ENCODE measurements around the gene ITIH5.

The ITIH5 gene

GRCh38 chr10:7545792-7546191 lies 121.0 kb downstream of the ITIH5 start:
- DNase-seq: no peak

- no peak for DNase-seq
Measured at GRCh38 chr10:7545261-7545660, 121.5 kb downstream of the ITIH5 start.

DNA sequence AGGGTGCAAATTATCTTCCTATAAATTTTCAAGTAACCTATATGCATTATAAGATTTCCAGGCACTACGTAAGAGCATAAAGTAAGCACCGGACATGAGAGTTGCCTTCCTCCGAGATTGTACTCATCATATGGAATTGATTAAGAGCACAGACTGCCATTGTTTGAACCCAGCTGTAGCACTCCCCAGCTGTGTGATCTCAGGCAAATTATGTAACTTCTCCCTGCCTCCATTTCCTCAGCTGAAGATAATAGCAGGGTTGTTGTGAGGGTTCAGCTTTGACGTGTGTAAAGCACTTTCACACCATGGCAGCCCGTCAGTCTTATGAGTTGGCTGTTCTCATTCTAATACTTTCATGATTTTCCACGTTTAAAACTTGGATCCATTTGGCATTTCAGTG lies 122.6 kb downstream of the ITIH5 start:
- no peak for DNase-seq

- DNase-seq: no peak
Measured at GRCh38 chr10:7542189-7542914, 124.4 kb downstream of the ITIH5 start.

DNA sequence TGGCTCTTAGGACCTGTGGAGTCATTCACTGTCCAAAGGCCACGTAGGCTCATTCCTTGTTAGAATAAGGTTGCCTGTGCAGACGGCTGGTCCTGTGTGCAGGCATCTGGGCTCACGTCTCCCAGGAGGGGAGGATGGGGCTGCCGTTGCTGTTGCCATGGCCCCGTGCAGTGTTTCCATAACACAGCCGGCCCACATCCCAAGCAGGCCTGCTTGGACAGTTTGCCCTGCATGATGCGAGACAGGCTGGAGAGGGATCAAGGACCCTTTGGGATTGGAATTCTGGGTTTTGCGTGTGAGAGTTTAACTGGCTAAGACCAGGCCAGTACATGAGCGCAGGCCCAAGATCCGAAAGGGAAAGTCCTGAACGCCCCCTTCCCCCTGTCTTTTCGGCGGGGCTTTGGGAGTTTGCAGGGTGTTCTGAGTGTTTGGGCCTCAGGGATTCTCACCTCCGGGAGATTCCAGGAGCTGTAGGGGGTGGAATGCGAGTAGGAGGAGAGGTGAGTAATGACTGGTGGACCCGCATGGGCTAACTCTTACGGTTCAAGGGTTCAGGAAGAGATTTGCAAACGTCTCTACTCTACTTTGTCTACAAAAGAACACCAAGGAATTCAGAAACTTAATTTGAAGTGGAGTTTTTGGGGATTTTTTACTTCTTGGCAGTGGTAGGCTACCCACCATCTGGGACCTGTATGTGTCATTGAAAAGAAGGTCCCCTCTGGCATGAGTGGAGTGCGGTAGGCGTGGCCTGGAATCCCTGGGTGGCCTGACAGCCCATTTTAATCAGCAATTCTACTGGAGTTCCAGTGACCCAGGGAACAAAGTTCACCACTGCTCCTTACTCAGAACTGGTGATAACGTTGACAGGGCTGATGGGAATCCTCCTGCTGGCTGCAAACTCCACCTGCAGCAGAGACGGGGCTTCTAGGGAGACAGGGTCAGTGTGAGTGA lies 125.4 kb downstream of the ITIH5 start:
- DNase-seq: no peak

DNA sequence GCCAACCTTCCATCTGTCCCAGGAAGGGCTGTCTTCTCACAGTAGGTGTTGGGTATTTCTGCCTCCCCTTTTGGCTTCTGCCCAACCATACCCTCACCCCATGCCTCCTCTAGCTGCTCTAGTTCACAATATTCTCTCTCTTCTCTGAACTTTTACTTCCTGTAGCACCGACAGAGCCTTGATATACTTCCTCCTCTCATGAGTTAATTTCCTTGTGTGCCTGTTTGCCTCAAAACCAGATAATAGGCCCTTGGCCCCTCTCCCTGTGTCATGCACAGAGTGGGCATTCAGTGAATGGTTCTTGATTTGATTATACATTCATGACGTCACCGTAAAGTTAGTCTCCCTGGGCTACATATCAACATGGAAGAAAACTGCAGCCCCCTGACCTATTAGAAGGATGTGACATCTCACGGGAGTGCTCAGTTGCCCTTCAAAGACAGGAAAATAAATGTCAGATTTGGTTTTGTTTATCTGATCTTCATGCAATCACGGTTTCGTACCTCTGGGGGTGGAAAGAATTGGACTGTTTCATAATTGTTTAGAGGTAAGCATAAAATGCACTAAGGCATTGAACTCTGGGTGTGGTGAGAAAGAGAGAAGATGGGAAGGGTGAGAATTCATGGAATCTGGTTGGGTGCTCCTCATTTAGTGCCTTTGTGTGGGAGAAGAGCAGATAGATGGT lies 127.7 kb downstream of the ITIH5 start:
- DNase-seq: no peak

DNA sequence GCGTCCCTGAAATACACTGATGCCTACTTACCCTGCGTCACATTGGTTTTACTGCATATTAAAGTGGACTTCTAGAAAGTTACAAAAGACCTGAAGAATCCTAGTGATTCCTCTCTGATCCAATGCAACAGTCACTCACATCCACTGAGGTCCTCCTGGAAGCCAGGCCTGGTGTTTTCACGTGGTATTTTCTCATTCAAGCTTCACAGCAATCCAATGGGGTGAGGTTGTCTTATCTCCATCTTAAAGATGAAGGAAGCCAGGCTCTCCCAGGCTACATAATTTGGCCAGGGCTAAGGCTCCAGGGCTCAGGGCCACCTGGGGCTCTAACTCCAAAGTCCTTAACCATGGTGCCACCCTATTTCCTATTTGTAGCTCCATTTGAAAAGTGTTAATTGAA lies 129.6 kb downstream of the ITIH5 start:
- DNase-seq: no peak

- DNase-seq: no peak
Measured at GRCh38 chr10:7534480-7534852, 132.3 kb downstream of the ITIH5 start.

DNA sequence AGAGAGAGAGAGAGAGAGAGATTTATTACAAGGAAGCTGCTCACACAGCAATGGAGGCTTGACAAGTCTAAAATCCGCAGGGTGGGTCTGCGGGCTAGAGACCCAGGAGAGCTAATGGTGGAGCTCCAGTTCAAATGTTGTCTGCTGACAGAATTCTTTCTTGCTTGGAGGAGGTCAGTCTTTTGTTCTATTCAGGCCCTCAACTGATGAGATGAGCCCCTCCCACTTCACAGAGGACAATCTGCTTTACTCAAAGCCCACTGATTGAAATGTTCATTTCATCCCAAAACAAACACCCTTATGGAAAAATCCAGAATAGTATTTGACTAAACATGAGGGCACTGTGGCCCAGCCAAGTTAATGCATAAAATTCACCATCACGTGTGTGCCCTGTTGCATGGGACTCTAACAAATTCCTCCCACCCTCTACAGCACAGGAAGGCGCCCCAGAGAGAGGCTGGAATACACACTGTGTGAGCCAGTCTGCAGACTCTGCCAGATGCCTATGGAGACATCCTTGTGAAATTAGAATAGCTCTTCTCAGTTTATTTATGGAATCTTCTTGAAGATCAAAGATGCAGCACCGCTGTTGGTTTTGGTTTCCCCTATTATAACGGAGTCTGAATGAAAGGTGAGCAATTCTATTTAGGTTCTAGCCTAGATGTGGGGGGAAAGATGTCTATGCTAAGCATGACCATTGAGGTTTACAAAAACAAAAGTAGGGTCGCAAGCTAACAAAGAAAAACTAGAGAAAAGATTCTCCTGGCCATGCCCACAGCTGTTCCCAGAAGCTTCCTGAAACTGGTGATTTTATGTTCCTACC lies 132.9 kb downstream of the ITIH5 start:
- no peak for DNase-seq

DNA sequence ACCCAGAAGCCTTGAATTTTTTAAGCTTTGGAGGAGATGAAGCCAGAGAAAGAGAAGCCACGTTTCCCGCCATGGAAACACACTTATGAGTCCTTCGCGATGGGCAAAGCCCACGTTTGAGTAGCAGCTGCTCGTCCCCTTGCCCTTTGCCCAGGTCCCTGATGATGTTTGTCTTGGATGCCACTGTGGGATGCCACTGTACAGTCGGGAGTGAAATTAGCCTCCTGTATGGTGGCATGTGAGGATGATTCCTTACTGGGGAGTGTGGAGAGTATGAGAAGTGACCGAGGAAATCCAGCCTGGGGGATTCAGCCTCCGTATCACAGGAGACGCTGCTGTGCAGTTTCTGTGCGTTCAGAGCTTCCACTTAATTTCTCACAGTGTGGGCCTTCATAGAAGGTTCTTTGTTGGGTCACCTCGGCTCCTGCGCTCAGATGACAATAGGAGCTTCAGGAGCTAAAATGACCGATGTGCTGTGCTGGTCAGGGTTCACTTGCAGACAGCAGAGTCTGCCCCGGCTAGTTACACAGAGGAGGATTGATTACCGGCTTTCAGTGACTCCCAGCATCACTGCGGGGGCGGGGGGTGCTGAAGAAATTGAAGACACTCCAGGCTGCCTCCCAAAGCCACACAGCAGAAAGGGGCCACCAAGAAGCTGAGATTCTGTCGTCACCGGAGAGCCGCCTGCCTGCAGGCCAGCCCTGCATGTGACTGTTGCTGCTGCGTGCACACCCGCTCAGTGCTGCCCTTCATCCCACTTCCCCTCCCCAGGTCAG lies 133.9 kb downstream of the ITIH5 start:
- DNase-seq: no peak

GRCh38 chr10:7529638-7530037 lies 137.1 kb downstream of the ITIH5 start:
- DNase-seq: no peak

DNA sequence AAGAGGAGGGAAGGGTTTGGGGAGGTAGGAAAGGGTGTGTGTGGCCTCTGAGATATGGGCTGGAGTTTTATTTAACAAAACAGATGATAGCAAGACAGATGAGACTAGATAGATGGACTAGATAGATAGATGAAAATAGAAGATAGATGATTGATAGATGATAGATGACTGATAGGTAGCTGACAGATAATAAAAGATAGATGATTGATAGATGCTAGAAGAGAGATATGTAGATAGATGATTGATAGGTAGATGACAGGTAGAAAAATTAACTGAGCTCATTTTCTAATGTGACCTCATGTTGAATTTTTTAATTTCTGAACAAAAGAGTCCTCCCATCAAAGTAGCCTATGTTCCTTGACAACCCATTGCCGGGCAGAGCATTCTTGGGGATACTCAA lies 139.3 kb downstream of the ITIH5 start:
- DNase-seq: no peak

- DNase-seq: no peak
Measured at GRCh38 chr10:7526017-7526400, 140.8 kb downstream of the ITIH5 start.

DNA sequence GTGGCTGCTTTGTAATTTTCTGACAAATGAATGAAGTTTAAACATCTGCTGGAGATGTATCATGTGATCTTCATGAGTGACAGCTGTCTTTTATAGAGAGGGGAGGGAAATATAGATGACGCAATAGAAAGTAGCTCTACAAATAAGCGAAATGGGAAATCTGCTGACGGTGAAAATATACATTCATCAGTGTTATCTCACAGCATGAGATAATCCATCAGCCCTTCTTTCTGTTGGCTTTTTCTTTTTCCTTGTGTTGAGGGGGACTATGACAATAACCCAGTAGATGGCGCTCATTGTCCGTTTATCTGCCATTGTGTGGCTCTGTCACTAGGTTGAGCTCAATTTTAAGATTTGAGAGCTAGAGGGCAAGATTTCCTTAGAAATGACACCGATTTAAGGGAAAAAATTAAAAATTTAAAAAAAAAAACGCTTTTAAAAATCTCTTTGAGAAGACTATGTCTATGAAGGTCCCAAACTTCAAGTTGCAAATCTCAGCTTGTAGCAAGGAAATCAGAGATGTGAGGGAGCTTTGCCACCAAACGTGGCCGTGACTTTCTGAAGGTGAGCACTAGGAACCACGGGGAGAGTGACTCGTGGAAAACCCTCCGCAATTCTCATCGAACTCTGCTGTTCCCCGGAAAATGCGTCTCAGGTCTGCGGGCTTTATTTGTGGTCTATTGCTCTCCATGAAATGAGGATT lies 141.3 kb downstream of the ITIH5 start:
- peak; percentile 70 for DNase-seq

GRCh38 chr10:7523656-7524055 lies 143.1 kb downstream of the ITIH5 start:
- no peak for DNase-seq

DNA sequence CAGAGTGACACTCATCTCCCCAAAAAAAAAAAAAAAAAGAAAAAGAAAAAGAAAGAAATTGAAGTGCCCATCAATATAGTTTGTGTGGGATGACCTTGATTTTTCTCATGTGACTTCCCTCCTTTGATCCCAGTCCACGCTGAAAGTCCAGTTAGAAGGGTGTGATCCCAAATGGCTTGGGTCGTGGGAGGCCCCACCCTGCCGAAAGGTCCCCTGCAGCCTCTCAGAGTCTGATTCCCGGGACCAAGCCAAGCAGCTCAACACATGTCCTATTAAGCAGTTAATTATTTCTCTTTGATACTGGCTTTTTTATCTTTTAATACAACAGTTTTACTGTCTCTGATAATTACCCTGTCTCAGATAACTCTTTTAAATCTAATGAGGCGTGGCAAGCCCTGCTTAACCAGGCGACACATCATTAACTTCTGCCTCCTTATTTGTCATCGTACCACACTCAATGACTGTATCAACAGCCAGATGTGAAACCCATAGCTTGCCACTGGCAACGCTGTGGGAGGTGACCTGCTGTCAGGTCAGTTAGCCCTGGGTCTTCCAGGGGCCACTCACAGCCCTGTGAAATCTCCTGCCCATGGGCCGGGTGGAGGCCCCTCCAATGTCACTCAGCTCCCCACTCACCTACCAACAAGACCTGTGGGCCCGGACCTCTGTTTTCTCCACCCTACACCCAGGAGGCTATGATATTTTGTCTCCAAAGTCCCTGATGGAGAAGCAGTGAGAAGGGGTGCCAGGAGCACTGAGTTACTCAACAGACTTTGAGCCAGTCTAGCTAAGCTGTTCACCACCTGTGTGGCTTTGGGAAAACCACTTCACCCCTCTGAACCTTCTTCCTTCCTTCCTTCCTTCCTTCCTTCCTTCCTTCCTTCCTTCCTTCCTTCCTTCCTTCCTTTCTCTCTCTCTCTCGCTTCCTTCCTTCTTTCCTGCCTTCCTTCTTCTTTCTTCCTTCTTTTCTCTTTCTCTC lies 146.0 kb downstream of the ITIH5 start:
- DNase-seq: no peak

DNA sequence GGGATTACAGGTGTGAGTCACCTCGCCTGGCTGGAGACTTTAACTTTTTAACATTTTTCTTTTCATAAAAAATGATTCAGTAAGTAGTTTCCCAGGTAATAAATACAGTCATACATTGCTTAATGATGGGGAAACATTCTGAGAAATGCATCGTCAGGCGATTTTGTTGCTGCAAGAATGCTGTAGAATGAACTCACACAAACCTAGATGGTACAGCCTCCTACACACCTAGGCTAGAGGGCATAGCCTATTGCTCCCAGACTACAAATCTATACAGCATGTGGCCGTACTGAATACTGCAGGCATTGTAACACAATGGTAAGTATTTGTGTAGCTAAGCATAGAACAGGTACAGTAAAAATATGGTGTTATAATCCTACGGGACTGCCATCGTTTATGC lies 147.4 kb downstream of the ITIH5 start:
- DNase-seq: no peak

DNA sequence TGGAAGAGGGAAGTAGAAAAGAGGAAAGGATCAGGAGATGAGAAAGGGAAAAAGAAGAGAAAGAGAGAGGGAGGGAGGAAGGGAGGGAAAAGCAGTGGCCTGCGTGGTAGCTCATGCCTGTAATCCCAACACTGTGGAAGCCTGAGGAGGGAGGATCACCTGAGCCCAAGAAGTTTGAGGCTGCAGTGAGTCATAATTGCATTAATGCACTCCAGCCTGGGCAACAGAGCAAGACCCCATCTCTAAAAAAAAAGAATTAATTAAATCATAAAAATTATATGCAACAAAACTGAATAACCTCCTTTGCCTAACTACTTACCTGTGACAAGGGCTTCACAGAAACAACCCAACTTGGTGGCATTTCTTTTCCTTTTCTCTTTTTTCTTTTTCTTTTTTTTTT lies 148.1 kb downstream of the ITIH5 start:
- no peak for DNase-seq

- DNase-seq: no peak
Measured at GRCh38 chr10:7515439-7515838, 151.3 kb downstream of the ITIH5 start.

- no peak for DNase-seq
Measured at GRCh38 chr10:7513936-7514335, 152.8 kb downstream of the ITIH5 start.
